Measurements from ENCODE around the gene STK38.

- TF ChIP-seq GATA2 (IDR thresholded peaks at IDR 0.05; ENCODE audit: low read depth, low read length) (no peak), GATA3 (IDR thresholded peaks at IDR 0.05; ENCODE audit: low read depth, low read length) (no peak)
Observed at GRCh38 chr6:36580184-36580526, 32.9 kb upstream of the STK38 start.
